Fibroblast of lung (primary cell): ENCODE results near the gene CNOT2.

Experiments used
- CTCF ChIP-seq, 2 donors: IDR thresholded peaks in 1 of 2; conservative IDR thresholded peaks in 1 of 2; 1 replicate in 1 of 2; 2 replicates in 1 of 2; pipeline ENCODE4 v1.5.1; 2011 to 2012; ENCODE audit warnings: low read length in 2 of 2, control low read depth in 1 of 2, inconsistent platforms in 1 of 2, low read depth in 1 of 2, mild to moderate bottlenecking in 1 of 2
- EZH2 ChIP-seq: IDR thresholded peaks from 2 replicates; pipeline ENCODE4 v1.5.1; 2012; ENCODE audit warnings: low read length, control low read depth, mild to moderate bottlenecking; ENCODE audit errors: missing control alignments

GRCh38 chr12:70367258-70368141 lies 124.3 kb downstream of the CNOT2 start:
- TF ChIP-seq CTCF (conservative IDR thresholded peaks at IDR 0.05 in 1 of 2, IDR thresholded peaks at IDR 0.05 in 1 of 2; ENCODE audit: low read depth in 1 of 2, low read length in 2 of 2) (no peak), EZH2 (peak; percentile 47)
